ENCODE data around the gene SIVA1. TPM values are rescaled to one million over a fixed set of nuclear protein-coding genes. Genes with fewer than 3 reads are reported as not detected.
"Not testable (repeated sequence)": the region's sequence is repeated elsewhere in the genome, so short reads cannot be mapped to it uniquely, and the experiment has no call there.

Gene SIVA1
- polyA plus RNA-seq, 1 donor = 78.9 TPM

GRCh38 chr14:104734991-104735779 is 17.8 kb upstream of the SIVA1 start:
- no peak for DNase-seq

- peak; percentile 55 for DNase-seq
Observed at GRCh38 chr14:104735830-104736642, 16.9 kb upstream of the SIVA1 start.

GRCh38 chr14:104738375-104739019 is 14.4 kb upstream of the SIVA1 start:
- DNase-seq = no peak

GRCh38 chr14:104739026-104739425 is 13.9 kb upstream of the SIVA1 start:
- DNase-seq = no peak

GRCh38 chr14:104739546-104740516 is 13.1 kb upstream of the SIVA1 start:
- DNase-seq = no peak

GRCh38 chr14:104741108-104741802 is 11.7 kb upstream of the SIVA1 start:
- DNase-seq = no peak

- DNase-seq = no peak
Observed at GRCh38 chr14:104741803-104742251, 11.1 kb upstream of the SIVA1 start.

GRCh38 chr14:104742586-104743455 is 10.1 kb upstream of the SIVA1 start:
- no peak for DNase-seq

GRCh38 chr14:104743461-104744380 is 9.2 kb upstream of the SIVA1 start:
- no peak for DNase-seq

GRCh38 chr14:104744484-104744883 is 8.5 kb upstream of the SIVA1 start:
- no peak for DNase-seq

GRCh38 chr14:104745431-104745830 is 7.5 kb upstream of the SIVA1 start:
- DNase-seq = no peak

GRCh38 chr14:104746071-104746545 is 6.8 kb upstream of the SIVA1 start:
- no peak for DNase-seq

GRCh38 chr14:104746934-104747481 is 5.9 kb upstream of the SIVA1 start:
- no peak for DNase-seq

- DNase-seq = no peak
Observed at GRCh38 chr14:104747876-104748275, 5.1 kb upstream of the SIVA1 start.

GRCh38 chr14:104749111-104749649 is 3.8 kb upstream of the SIVA1 start:
- peak; percentile 34 for DNase-seq

GRCh38 chr14:104750056-104750752 is 2.7 kb upstream of the SIVA1 start:
- no peak for DNase-seq

- not testable (repeated sequence) for DNase-seq
Observed at GRCh38 chr14:104750753-104751057, 2.2 kb upstream of the SIVA1 start.
